ENCODE results near the gene TMOD1. TPM values are rescaled to one million over a fixed set of nuclear protein-coding genes. Genes with fewer than 3 reads are reported as not detected.

The TMOD1 gene
- total RNA-seq, 2 experiments from 2014 or later: not detected

GRCh38 chr9:97506306-97506705, 4.8 kb downstream of the TMOD1 start:
- no peaks in the 10 kb centered on the region for H3K9me3 ChIP-seq (ENCODE audit: low read length)
- no peak overlapping the region for H2AFZ ChIP-seq (ENCODE audit: low read length)
- POLR2A ChIA-PET: interaction anchor here (0.6 to 0.9 kb wide), 2 partner anchors 33 to 36 kb away, joined by 3 to 4 read pairs; no protein-coding TSS in a partner anchor
- no peaks in the 10 kb centered on the region for H4K20me1 ChIP-seq (ENCODE audit: insufficient read depth, low read length)
- H3K9me2 ChIP-seq (ENCODE audit: insufficient read depth, low read length): no peaks in the 10 kb centered on the region; the same call in 1 of the 2 replicates
- TF ChIP-seq EZH2phosphoT487 (IDR thresholded peaks at IDR 0.05; ENCODE audit: borderline replicate concordance, low read depth, low read length): no peak
- TF ChIP-seq, protein P1, sequence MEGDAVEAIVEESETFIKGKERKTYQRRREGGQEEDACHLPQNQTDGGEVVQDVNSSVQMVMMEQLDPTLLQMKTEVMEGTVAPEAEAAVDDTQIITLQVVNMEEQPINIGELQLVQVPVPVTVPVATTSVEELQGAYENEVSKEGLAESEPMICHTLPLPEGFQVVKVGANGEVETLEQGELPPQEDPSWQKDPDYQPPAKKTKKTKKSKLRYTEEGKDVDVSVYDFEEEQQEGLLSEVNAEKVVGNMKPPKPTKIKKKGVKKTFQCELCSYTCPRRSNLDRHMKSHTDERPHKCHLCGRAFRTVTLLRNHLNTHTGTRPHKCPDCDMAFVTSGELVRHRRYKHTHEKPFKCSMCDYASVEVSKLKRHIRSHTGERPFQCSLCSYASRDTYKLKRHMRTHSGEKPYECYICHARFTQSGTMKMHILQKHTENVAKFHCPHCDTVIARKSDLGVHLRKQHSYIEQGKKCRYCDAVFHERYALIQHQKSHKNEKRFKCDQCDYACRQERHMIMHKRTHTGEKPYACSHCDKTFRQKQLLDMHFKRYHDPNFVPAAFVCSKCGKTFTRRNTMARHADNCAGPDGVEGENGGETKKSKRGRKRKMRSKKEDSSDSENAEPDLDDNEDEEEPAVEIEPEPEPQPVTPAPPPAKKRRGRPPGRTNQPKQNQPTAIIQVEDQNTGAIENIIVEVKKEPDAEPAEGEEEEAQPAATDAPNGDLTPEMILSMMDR (conservative IDR thresholded peaks at IDR 0.05; ENCODE audit: low read length): no peak
- no peaks in the 10 kb centered on the region for H3K4me1 ChIP-seq (ENCODE audit: insufficient read depth, low read length, poor library complexity, severe bottlenecking)
- no TSS peak for BruUV-seq (replicated peaks)
- DNase-seq (ENCODE audit: low spot score): no peak
- H3K4me2 ChIP-seq (ENCODE audit: low read length): no peak overlapping the region
- intact Hi-C loops (cut with micrococcal nuclease; ENCODE audit: unreplicated experiment): no loop called here
- no peak overlapping the region for H3K27ac ChIP-seq (ENCODE audit: low read depth, low read length, poor library complexity, severe bottlenecking)
- H3K4me3 ChIP-seq (ENCODE audit: low read depth, low read length, poor library complexity, severe bottlenecking): no peak overlapping the region
- H3K36me3 ChIP-seq (ENCODE audit: insufficient read depth, low read length): no peaks in the 10 kb centered on the region
- CTCF ChIA-PET (ENCODE audit: unreplicated experiment): no interaction called here
- H3K79me2 ChIP-seq (ENCODE audit: insufficient read depth, low read depth, low read length): no peaks in the 10 kb centered on the region

- H3K9me3 ChIP-seq (ENCODE audit: low read length): no peaks in the 10 kb centered on the region
- no peak overlapping the region for H3K4me3 ChIP-seq (ENCODE audit: low read depth, low read length, poor library complexity, severe bottlenecking)
- intact Hi-C loops (cut with micrococcal nuclease; ENCODE audit: unreplicated experiment): no loop called here
- H3K27ac ChIP-seq (ENCODE audit: low read depth, low read length, poor library complexity, severe bottlenecking): no peak overlapping the region
- no peaks in the 10 kb centered on the region for H3K79me2 ChIP-seq (ENCODE audit: insufficient read depth, low read depth, low read length)
- BruUV-seq (replicated peaks): no TSS peak
- no peak overlapping the region for H3K4me2 ChIP-seq (ENCODE audit: low read length)
- no peak for DNase-seq (ENCODE audit: low spot score)
- no peak overlapping the region for H2AFZ ChIP-seq (ENCODE audit: low read length)
- H3K9me2 ChIP-seq (ENCODE audit: insufficient read depth, low read length): no peaks in the 10 kb centered on the region; the same call in 1 of the 2 replicates
- ChIA-PET CTCF (ENCODE audit: unreplicated experiment) (no interaction called here), POLR2A (interaction anchor here (0.6 to 0.9 kb wide), 2 partner anchors 33 to 35 kb away, joined by 3 to 4 read pairs; no protein-coding TSS in a partner anchor)
- H4K20me1 ChIP-seq (ENCODE audit: insufficient read depth, low read length): no peaks in the 10 kb centered on the region
- TF ChIP-seq, protein P1 (conservative IDR thresholded peaks at IDR 0.05; ENCODE audit: low read length): no peak
- H3K36me3 ChIP-seq (ENCODE audit: insufficient read depth, low read length): no peaks in the 10 kb centered on the region
- H3K4me1 ChIP-seq (ENCODE audit: insufficient read depth, low read length, poor library complexity, severe bottlenecking): no peaks in the 10 kb centered on the region
Measured at GRCh38 chr9:97506787-97507186, 5.3 kb downstream of the TMOD1 start.

GRCh38 chr9:97507428-97507984, 6.0 kb downstream of the TMOD1 start:
- H3K4me3 ChIP-seq (ENCODE audit: low read depth, low read length, poor library complexity, severe bottlenecking): no peak overlapping the region
- no peak for DNase-seq (ENCODE audit: low spot score)
- CTCF ChIA-PET (ENCODE audit: unreplicated experiment): no interaction called here
- H3K4me1 ChIP-seq (ENCODE audit: insufficient read depth, low read length, poor library complexity, severe bottlenecking): no peaks in the 10 kb centered on the region
- POLR2A ChIA-PET: no interaction called here
- intact Hi-C loops (cut with micrococcal nuclease; ENCODE audit: unreplicated experiment): no loop called here
- H3K9me2 ChIP-seq (ENCODE audit: insufficient read depth, low read length): no peaks in the 10 kb centered on the region; the same call in 1 of the 2 replicates
- no peaks in the 10 kb centered on the region for H3K79me2 ChIP-seq (ENCODE audit: insufficient read depth, low read depth, low read length)
- TF ChIP-seq, protein P1 (conservative IDR thresholded peaks at IDR 0.05; ENCODE audit: low read length): no peak
- no peak for TF ChIP-seq EZH2phosphoT487 (IDR thresholded peaks at IDR 0.05; ENCODE audit: borderline replicate concordance, low read depth, low read length)
- no peaks in the 10 kb centered on the region for H3K9me3 ChIP-seq (ENCODE audit: low read length)
- no peak overlapping the region for H2AFZ ChIP-seq (ENCODE audit: low read length)
- H3K36me3 ChIP-seq (ENCODE audit: insufficient read depth, low read length): no peaks in the 10 kb centered on the region
- no peak overlapping the region for H3K4me2 ChIP-seq (ENCODE audit: low read length)
- no peaks in the 10 kb centered on the region for H4K20me1 ChIP-seq (ENCODE audit: insufficient read depth, low read length)
- H3K27ac ChIP-seq (ENCODE audit: low read depth, low read length, poor library complexity, severe bottlenecking): no peak overlapping the region
- no TSS peak for BruUV-seq (replicated peaks)

Data from OCI-LY7 (cell line).